ENCODE results near the gene TRPM3.
A peak's percentile ranks its signal among the peaks of the same experiment; 100 is the strongest.

Gene TRPM3

GRCh38 chr9:70564468-70565335 is 556.7 kb downstream of the TRPM3 start:
- H2AFZ ChIP-seq (ENCODE audit: low read length), result peak overlapping the region; percentile 32
- TF ChIP-seq EZH2 (optimal IDR thresholded peaks at IDR 0.05; ENCODE audit: low read depth, low read length) (no peak), CTCF (IDR thresholded peaks at IDR 0.05; ENCODE audit: low read length) (no peak), EZH2phosphoT487 (IDR thresholded peaks at IDR 0.05; ENCODE audit: low read length) (no peak)
- DNase-seq, result no peak
- H3K9me2 ChIP-seq (replicated peaks; ENCODE audit: insufficient read depth, low read length), result no peaks in the 10 kb centered on the region
- H3K36me3 ChIP-seq (replicated peaks; ENCODE audit: insufficient read depth, low read length), result no peaks in the 10 kb centered on the region
- H3K4me1 ChIP-seq (ENCODE audit: low read length), result peaks cover 20% of the 10 kb centered on the region
- peak overlapping the region; percentile 70 for H3K4me2 ChIP-seq (ENCODE audit: low read depth, low read length)
- no peaks in the 10 kb centered on the region for H3K79me2 ChIP-seq (ENCODE audit: low read length)
- H3F3A ChIP-seq (ENCODE audit: insufficient read depth, low read length), result peaks cover 15% of the 10 kb centered on the region
- H3K27me3 ChIP-seq (replicated peaks; ENCODE audit: insufficient read depth, low read length), result no peaks in the 10 kb centered on the region
- H3K4me3 ChIP-seq (ENCODE audit: low read length), result peak overlapping the region; percentile 34
- peak overlapping the region; percentile 42; the same call in 1 of the 2 replicates for H3K9ac ChIP-seq (ENCODE audit: low read length)
- H3K27ac ChIP-seq (ENCODE audit: low read length), result peak overlapping the region; percentile 91
- H4K20me1 ChIP-seq (ENCODE audit: insufficient read depth, low read length), result no peaks in the 10 kb centered on the region
- H3K9me3 ChIP-seq (replicated peaks; ENCODE audit: insufficient read depth, low read length), result no peaks in the 10 kb centered on the region

GRCh38 chr9:70563431-70564204 is 557.8 kb downstream of the TRPM3 start:
- no peaks in the 10 kb centered on the region for H3K79me2 ChIP-seq (ENCODE audit: low read length)
- DNase-seq, result peak; percentile 87
- H2AFZ ChIP-seq (ENCODE audit: low read length), result peak overlapping the region; percentile 32
- no peaks in the 10 kb centered on the region for H3K9me3 ChIP-seq (replicated peaks; ENCODE audit: insufficient read depth, low read length)
- H3K27me3 ChIP-seq (replicated peaks; ENCODE audit: insufficient read depth, low read length), result no peaks in the 10 kb centered on the region
- H3K4me2 ChIP-seq (ENCODE audit: low read depth, low read length), result peak overlapping the region; percentile 70
- no peaks in the 10 kb centered on the region for H3K9me2 ChIP-seq (replicated peaks; ENCODE audit: insufficient read depth, low read length)
- H4K20me1 ChIP-seq (ENCODE audit: insufficient read depth, low read length), result no peaks in the 10 kb centered on the region
- no peaks in the 10 kb centered on the region for H3K36me3 ChIP-seq (replicated peaks; ENCODE audit: insufficient read depth, low read length)
- peak overlapping the region; percentile 34 for H3K4me3 ChIP-seq (ENCODE audit: low read length)
- peaks cover 20% of the 10 kb centered on the region for H3K4me1 ChIP-seq (ENCODE audit: low read length)
- H3F3A ChIP-seq (ENCODE audit: insufficient read depth, low read length), result peaks cover 15% of the 10 kb centered on the region
- TF ChIP-seq CTCF (IDR thresholded peaks at IDR 0.05; ENCODE audit: low read length) (no peak), EZH2phosphoT487 (IDR thresholded peaks at IDR 0.05; ENCODE audit: low read length) (no peak), EZH2 (optimal IDR thresholded peaks at IDR 0.05; ENCODE audit: low read depth, low read length) (no peak)
- peak overlapping the region; percentile 42 for H3K9ac ChIP-seq (ENCODE audit: low read length)
- H3K27ac ChIP-seq (ENCODE audit: low read length), result peak overlapping the region; percentile 91

- Histone ChIP-seq H3K27ac (ENCODE audit: low read length) (peak overlapping the region; percentile 91), H3K27me3 (replicated peaks; ENCODE audit: insufficient read depth, low read length) (no peaks in the 10 kb centered on the region), H3K4me1 (ENCODE audit: low read length) (peaks cover 20% of the 10 kb centered on the region), H3K9me2 (replicated peaks; ENCODE audit: insufficient read depth, low read length) (no peaks in the 10 kb centered on the region), H3F3A (ENCODE audit: insufficient read depth, low read length) (peaks cover 15% of the 10 kb centered on the region), H3K79me2 (ENCODE audit: low read length) (no peaks in the 10 kb centered on the region), H3K36me3 (replicated peaks; ENCODE audit: insufficient read depth, low read length) (no peaks in the 10 kb centered on the region), H2AFZ (ENCODE audit: low read length) (peak overlapping the region; percentile 32), H4K20me1 (ENCODE audit: insufficient read depth, low read length) (no peaks in the 10 kb centered on the region), H3K9ac (ENCODE audit: low read length) (peak overlapping the region; percentile 42; the same call in 1 of the 2 replicates), H3K4me3 (ENCODE audit: low read length) (peak overlapping the region; percentile 8; the same call in 1 of the 2 replicates), H3K4me2 (ENCODE audit: low read depth, low read length) (peak overlapping the region; percentile 70), H3K9me3 (replicated peaks; ENCODE audit: insufficient read depth, low read length) (no peaks in the 10 kb centered on the region)
- DNase-seq, result no peak
- no peak for TF ChIP-seq CTCF (IDR thresholded peaks at IDR 0.05; ENCODE audit: low read length)
- TF ChIP-seq EZH2phosphoT487 (IDR thresholded peaks at IDR 0.05; ENCODE audit: low read length), result no peak
- TF ChIP-seq EZH2 (optimal IDR thresholded peaks at IDR 0.05; ENCODE audit: low read depth, low read length), result no peak
Observed at GRCh38 chr9:70563010-70563409, 558.4 kb downstream of the TRPM3 start.
